Endothelial cell of umbilical vein (primary cell): Measurements from ENCODE around the gene AKNA. TPM values are rescaled to one million over a fixed set of nuclear protein-coding genes. Genes with fewer than 3 reads are reported as not detected.

Source experiments
- BruUV-seq: library from RNA; stranded (reverse); fragments of 400-500 nt; replicated peaks from 2 replicates; lab custom pipeline; 2021; lab: Mats Ljungman, UMichigan
- CTCF ChIA-PET: fragments of 300-600, 350-600 bp; sonication (Branson Sonifier 250); formaldehyde crosslinking; loops from one replicate; lab custom pipeline; 2021; ENCODE audit warnings: antibody characterized with exemption, inconsistent platforms; lab: Charles Lee
- POLR2A ChIA-PET: fragments of 300-600, 350-600 bp; sonication (Branson Sonifier 250); formaldehyde crosslinking; loops from one replicate; lab custom pipeline; 2021; ENCODE audit warnings: antibody characterized with exemption, inconsistent platforms; lab: Charles Lee
- DNase-seq: peaks from one replicate; pipeline ENCODE4 v3.0.0-alpha.2; 2011; ENCODE audit warnings: low read depth, low spot score
- FAIRE-seq: peaks from 2 replicates; lab custom pipeline; 2011; peaks lifted over from hg19 to GRCh38; lab: Jason Lieb, UNC
- H2AFZ ChIP-seq: 2 replicates; pipeline ENCODE4 v1.6.0; 2012; ENCODE audit warnings: low read depth, low read length, control low read depth, inconsistent platforms
- H3K27ac ChIP-seq: 2 replicates; pipeline ENCODE4 v1.5.1; 2011; ENCODE audit warnings: low read depth, mild to moderate bottlenecking, control low read depth, low read length, moderate library complexity; ENCODE audit not compliant: insufficient read depth
- H3K27me3 ChIP-seq, 2 experiments: 2 replicates each; pipeline versions ENCODE4 v1.6.0 to v1.6.1; 2011; ENCODE audit warnings: low read length in 2 of 2, mixed read lengths in 1 of 2; ENCODE audit not compliant: control insufficient read depth in 2 of 2, insufficient read depth in 2 of 2
- H3K36me3 ChIP-seq, 2 experiments: 2 replicates in 1 of 2; 3 replicates in 1 of 2; pipeline ENCODE4 v1.5.1; 2011; ENCODE audit warnings: low read length in 2 of 2, mild to moderate bottlenecking in 1 of 2, moderate library complexity in 1 of 2; ENCODE audit not compliant: control insufficient read depth in 2 of 2, insufficient read depth in 2 of 2; ENCODE audit errors: extremely low read depth in 1 of 2
- H3K4me1 ChIP-seq: 3 replicates; pipeline ENCODE4 v1.5.1; 2011; ENCODE audit warnings: mild to moderate bottlenecking, low read length; ENCODE audit not compliant: control insufficient read depth, insufficient read depth; ENCODE audit errors: extremely low read depth
- H3K4me2 ChIP-seq: 2 replicates; pipeline ENCODE4 v1.6.1; 2011; ENCODE audit warnings: low read length, control low read depth, mixed read lengths; ENCODE audit not compliant: insufficient read depth
- H3K4me3 ChIP-seq, 3 experiments: fragments of 200-600 bp in 1 of 3; sonication (generic), shearing (Covaris generic) in 1 of 3; replicated peaks in 1 of 3; 2 replicates each; pipeline ENCODE4 v1.5.1; 2011 to 2016; ENCODE audit warnings: control low read depth in 3 of 3, low read length in 3 of 3, mild to moderate bottlenecking in 2 of 3, inconsistent platforms in 1 of 3, low read depth in 1 of 3, moderate library complexity in 1 of 3; ENCODE audit not compliant: insufficient read depth in 1 of 3
- H3K79me2 ChIP-seq: 2 replicates; pipeline ENCODE4 v1.6.0; 2012; ENCODE audit warnings: low read length, inconsistent platforms; ENCODE audit not compliant: control insufficient read depth, insufficient read depth
- H3K9ac ChIP-seq: replicated peaks from 2 replicates; pipeline ENCODE3; 2011; ENCODE audit warnings: low read length, control low read depth; ENCODE audit not compliant: insufficient read depth; ENCODE audit errors: extremely low read depth
- H3K9me1 ChIP-seq: replicated peaks from 3 replicates; pipeline ENCODE4 v1.6.0; 2011; ENCODE audit warnings: mild to moderate bottlenecking, low read length; ENCODE audit not compliant: control insufficient read depth, insufficient read depth; ENCODE audit errors: extremely low read depth
- H3K9me3 ChIP-seq: replicated peaks from 2 replicates; pipeline ENCODE4 v1.5.1; 2012; ENCODE audit warnings: low read length, inconsistent platforms; ENCODE audit not compliant: control insufficient read depth, insufficient read depth
- H4K20me1 ChIP-seq: replicated peaks from 2 replicates; pipeline ENCODE3; 2011; ENCODE audit warnings: mild to moderate bottlenecking, low read length; ENCODE audit not compliant: control insufficient read depth, insufficient read depth; ENCODE audit errors: extremely low read depth
- EZH2 ChIP-seq: IDR thresholded peaks from 2 replicates; pipeline ENCODE4 v1.6.1; 2012; ENCODE audit warnings: borderline replicate concordance, low read depth, mild to moderate bottlenecking, moderate library complexity, low read length, inconsistent platforms; ENCODE audit not compliant: severe bottlenecking
- FOS ChIP-seq: IDR thresholded peaks from 2 replicates; pipeline ENCODE4 v1.6.1; 2011; ENCODE audit warnings: mild to moderate bottlenecking, low read length, moderate library complexity, borderline replicate concordance; ENCODE audit not compliant: insufficient read depth
- GATA2 ChIP-seq: IDR thresholded peaks from 2 replicates; pipeline ENCODE4 v1.7.0; 2011; ENCODE audit warnings: low read depth, mild to moderate bottlenecking, moderate library complexity, mixed read lengths, low read length; ENCODE audit not compliant: insufficient read length, insufficient read depth
- JUN ChIP-seq: IDR thresholded peaks from 2 replicates; pipeline ENCODE4 v1.6.1; 2011; ENCODE audit warnings: borderline replicate concordance, low read depth; ENCODE audit not compliant: insufficient read length, insufficient read depth
- MAX ChIP-seq: IDR thresholded peaks from 2 replicates; pipeline ENCODE4 v1.6.1; 2011; ENCODE audit not compliant: insufficient read depth, insufficient read length
- MYC ChIP-seq: IDR thresholded peaks from one replicate; pipeline ENCODE4 v1.6.1; 2011; ENCODE audit warnings: mild to moderate bottlenecking, low read depth, low read length
- POLR2A ChIP-seq: IDR thresholded peaks from 2 replicates; pipeline ENCODE4 v1.6.1; 2012; ENCODE audit warnings: low read depth, mild to moderate bottlenecking, control low read depth, low read length
- dilution Hi-C: fragments of 300-500 bp; cut with MboI; formaldehyde crosslinking; loops from one replicate; pipeline ENCODE4 v1.15.0; 2019; ENCODE audit warnings: low sequenced_read_pairs; ENCODE audit not compliant: extremely low pct_ligation_motif_present
- intact Hi-C: fragments of 100-400 bp; cut with micrococcal nuclease; formaldehyde crosslinking; loops from one replicate; pipeline ENCODE4 v1.10.0; 2022
- polyA plus RNA-seq, 4 experiments: library from polyadenylated mRNA; depleted of rRNA in 3 of 4; stranded (reverse) in 3 of 4; unstranded in 1 of 4; fragments of >200 nt; gene quantifications; 2 replicates each; pipeline versions ENCODE4 v1.2.1 to v1.2.3, GENCODE V29; 2011 to 2012; ENCODE audit warnings: missing spikeins in 1 of 4
- total RNA-seq: library from RNA; stranded (reverse); gene quantifications from 2 replicates; pipeline ENCODE4 v1.2.3, GENCODE V29; 2021
- TF ChIP-seq, protein P1 (sequence below), 2 donors: IDR thresholded peaks; 1 replicate in 1 of 2; 2 replicates in 1 of 2; pipeline ENCODE4 v1.5.1; 2011; ENCODE audit warnings: low read length in 2 of 2, mild to moderate bottlenecking in 2 of 2, moderate library complexity in 2 of 2, control low read depth in 1 of 2, inconsistent platforms in 1 of 2, low read depth in 1 of 2; ENCODE audit not compliant: insufficient read depth in 1 of 2; ENCODE audit errors: extremely low read depth in 1 of 2

AKNA gene
- total and polyA plus RNA-seq, 2 donors (not counting 3 experiments of a cell fraction or from before 2014, with no cell fraction given): 11.3 to 22.4 TPM

DNA sequence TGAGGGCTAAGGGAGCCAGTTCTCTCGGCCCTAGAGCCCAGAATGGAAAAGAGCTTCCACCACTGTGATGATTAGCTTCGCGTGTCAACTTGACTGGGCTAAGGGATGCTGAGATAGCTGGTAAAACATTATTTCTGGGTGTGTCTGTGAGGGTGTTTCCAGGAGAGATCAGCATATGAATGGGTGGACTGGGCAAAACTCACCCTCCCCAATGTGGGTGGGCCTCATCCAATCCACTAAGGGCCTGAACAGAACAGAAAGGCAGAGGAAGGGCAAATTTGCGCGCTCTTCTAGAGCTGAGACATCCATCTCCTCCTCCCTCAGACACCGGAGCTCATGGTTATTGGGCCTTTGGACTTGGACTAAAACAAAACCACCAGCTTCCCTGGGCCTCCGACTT lies 20.9 kb upstream of the AKNA start:
- no peak for FAIRE-seq
- Histone ChIP-seq H3K4me2 (no peak overlapping the region), H3K9ac (no peak overlapping the region), H3K79me2 (no peaks in the 10 kb centered on the region), H3K27ac (no peak overlapping the region), H3K4me3 (no peak overlapping the region), H4K20me1 (no peaks in the 10 kb centered on the region), H3K36me3 (no peaks in the 10 kb centered on the region), H3K27me3 (peaks cover 0 to 2% of the 10 kb centered on the region in 2 experiments), H3K9me3 (no peaks in the 10 kb centered on the region), H2AFZ (no peak overlapping the region), H3K9me1 (no peaks in the 10 kb centered on the region), H3K4me1 (no peaks in the 10 kb centered on the region)
- BruUV-seq: no TSS peak
- ChIA-PET POLR2A (no interaction called here), CTCF (interaction anchor here (0.8 to 9.5 kb wide), 7 partner anchors 11 to 606 kb away, joined by 3 to 397 read pairs (median 3); partner anchors contain the start of gene TEX53)
- TF ChIP-seq MYC (no peak), GATA2 (no peak), FOS (no peak), JUN (no peak), POLR2A (no peak), MAX (no peak), EZH2 (no peak)
- TF ChIP-seq, protein P1, sequence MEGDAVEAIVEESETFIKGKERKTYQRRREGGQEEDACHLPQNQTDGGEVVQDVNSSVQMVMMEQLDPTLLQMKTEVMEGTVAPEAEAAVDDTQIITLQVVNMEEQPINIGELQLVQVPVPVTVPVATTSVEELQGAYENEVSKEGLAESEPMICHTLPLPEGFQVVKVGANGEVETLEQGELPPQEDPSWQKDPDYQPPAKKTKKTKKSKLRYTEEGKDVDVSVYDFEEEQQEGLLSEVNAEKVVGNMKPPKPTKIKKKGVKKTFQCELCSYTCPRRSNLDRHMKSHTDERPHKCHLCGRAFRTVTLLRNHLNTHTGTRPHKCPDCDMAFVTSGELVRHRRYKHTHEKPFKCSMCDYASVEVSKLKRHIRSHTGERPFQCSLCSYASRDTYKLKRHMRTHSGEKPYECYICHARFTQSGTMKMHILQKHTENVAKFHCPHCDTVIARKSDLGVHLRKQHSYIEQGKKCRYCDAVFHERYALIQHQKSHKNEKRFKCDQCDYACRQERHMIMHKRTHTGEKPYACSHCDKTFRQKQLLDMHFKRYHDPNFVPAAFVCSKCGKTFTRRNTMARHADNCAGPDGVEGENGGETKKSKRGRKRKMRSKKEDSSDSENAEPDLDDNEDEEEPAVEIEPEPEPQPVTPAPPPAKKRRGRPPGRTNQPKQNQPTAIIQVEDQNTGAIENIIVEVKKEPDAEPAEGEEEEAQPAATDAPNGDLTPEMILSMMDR (IDR thresholded peaks at IDR 0.05; ENCODE audit: extremely low read depth in 1 of 2, insufficient read depth in 1 of 2, low read depth in 1 of 2, low read length in 2 of 2): no peak
- intact Hi-C loops: loop anchor here (5.0 kb wide), 1 partner anchor 1114 kb away; no protein-coding TSS in a partner anchor
- DNase-seq: no peak
- dilution Hi-C loops: no loop called here
